Panc1 (cell line): ENCODE measurements around the gene WDR74. TPM values are rescaled to one million over a fixed set of nuclear protein-coding genes. Genes with fewer than 3 reads are reported as not detected.

Experiments
- ATAC-seq: fragments of 200-7000 bp; cut with Tn5 transposase; 2 replicates; pipeline ENCODE4 v1.9.1; 2020; ENCODE audit warnings: mild to moderate bottlenecking, moderate library complexity
- BruUV-seq: library from RNA; stranded (reverse); fragments of 400-500 nt; replicated peaks from 2 replicates; lab custom pipeline; 2021; lab: Mats Ljungman, UMichigan
- CTCF ChIA-PET: fragments of 300-600 bp; sonication (Branson Sonifier 250); formaldehyde crosslinking; loops from one replicate; lab custom pipeline; 2022; ENCODE audit warnings: antibody characterized with exemption; lab: Charles Lee
- POLR2A ChIA-PET: fragments of 300-600 bp; sonication (Branson Sonifier 250); formaldehyde crosslinking; loops from one replicate; lab custom pipeline; 2022; ENCODE audit warnings: antibody characterized with exemption; lab: Charles Lee
- DNase-seq: peaks from one replicate; pipeline ENCODE4 v3.0.0-alpha.2; 2010; ENCODE audit warnings: low read depth, low spot score
- H3K27ac ChIP-seq: 2 replicates; pipeline ENCODE4 v1.5.1; 2011; ENCODE audit warnings: mild to moderate bottlenecking, low read length, inconsistent platforms
- H3K27me3 ChIP-seq: fragments of 200-500 bp; sonication (Bioruptor generic); 2 replicates; pipeline ENCODE4 v1.6.0; 2014; ENCODE audit warnings: low read length, inconsistent platforms; ENCODE audit not compliant: control insufficient read depth, insufficient read depth
- H3K36me3 ChIP-seq: fragments of 200-500 bp; sonication (Bioruptor generic); 2 replicates; pipeline ENCODE4 v1.5.1; 2014; ENCODE audit warnings: inconsistent platforms, mild to moderate bottlenecking, low read length, moderate library complexity; ENCODE audit not compliant: control insufficient read depth, insufficient read depth
- H3K4me1 ChIP-seq: 2 replicates; pipeline ENCODE4 v1.5.1; 2011; ENCODE audit warnings: inconsistent platforms, mild to moderate bottlenecking, low read length, moderate library complexity; ENCODE audit not compliant: control insufficient read depth, insufficient read depth
- H3K4me3 ChIP-seq, 2 experiments: 2 replicates each; pipeline ENCODE4 v1.5.1; 2011 to 2012; ENCODE audit warnings: low read depth in 2 of 2, low read length in 2 of 2, mild to moderate bottlenecking in 2 of 2, inconsistent platforms in 1 of 2, moderate library complexity in 1 of 2
- H3K9me3 ChIP-seq: fragments of 200-500 bp; sonication (Bioruptor generic); 2 replicates; pipeline ENCODE4 v1.5.1; 2014; ENCODE audit warnings: low read depth, mild to moderate bottlenecking, inconsistent platforms, low read length, moderate library complexity; ENCODE audit not compliant: control insufficient read depth, insufficient read depth
- CTCF ChIP-seq: fragments of 450-650 bp; IDR thresholded peaks from 2 replicates; pipeline ENCODE4 v1.5.1; 2017; ENCODE audit warnings: mild to moderate bottlenecking
- POLR2AphosphoS5 ChIP-seq: IDR thresholded peaks from 2 replicates; pipeline ENCODE4 v1.6.1; 2012; ENCODE audit warnings: mild to moderate bottlenecking, low read depth, low read length, moderate library complexity
- REST ChIP-seq, 2 experiments: IDR thresholded peaks; 2 replicates each; pipeline ENCODE4 v1.6.1; 2011 to 2012; ENCODE audit warnings: low read depth in 2 of 2, control low read depth in 1 of 2, low read length in 1 of 2, mild to moderate bottlenecking in 1 of 2, moderate library complexity in 1 of 2; ENCODE audit not compliant: insufficient read depth in 1 of 2
- SIN3A ChIP-seq: IDR thresholded peaks from 2 replicates; pipeline ENCODE4 v1.6.1; 2012; ENCODE audit warnings: low read depth, mild to moderate bottlenecking, low read length, moderate library complexity, borderline replicate concordance; ENCODE audit not compliant: insufficient read depth
- TCF7L2 ChIP-seq: IDR thresholded peaks from 2 replicates; pipeline ENCODE4 v1.6.1; 2011; ENCODE audit warnings: mild to moderate bottlenecking, low read depth, low read length, inconsistent platforms
- in situ Hi-C: cut with HindIII; loops from 2 replicates; pipeline ENCODE4 v1.10.0; 2016; ENCODE audit warnings: low sequenced_read_pairs, low pct_unique_long_range_greater_than_20kb
- intact Hi-C: fragments of 100-400 bp; cut with micrococcal nuclease; formaldehyde crosslinking; loops from one replicate; pipeline ENCODE4 v1.10.0; 2022; ENCODE audit not compliant: unreplicated experiment
- total RNA-seq: library from RNA; stranded (reverse); gene quantifications from one replicate; pipeline ENCODE4 v1.2.1, GENCODE V29; 2021; ENCODE audit not compliant: unreplicated experiment

WDR74 gene
- total RNA-seq, 1 experiment from 2014 or later: 62.9 TPM

GRCh38 chr11:62810748-62811147, 28.6 kb downstream of the WDR74 start:
- BruUV-seq: no TSS peak
- ATAC-seq: no peak
- Histone ChIP-seq H3K4me3 (no peak overlapping the region), H3K27ac (no peak overlapping the region), H3K27me3 (no peaks in the 10 kb centered on the region), H3K4me1 (peaks cover 5% of the 10 kb centered on the region), H3K36me3 (no peaks in the 10 kb centered on the region), H3K9me3 (no peaks in the 10 kb centered on the region)
- ChIA-PET CTCF (no interaction called here), POLR2A (no interaction called here)
- DNase-seq: no peak
- in situ Hi-C loops (no loop called here), intact Hi-C loops (no loop called here)
- no peak for TF ChIP-seq TCF7L2
- TF ChIP-seq SIN3A: no peak
- no peak for TF ChIP-seq POLR2AphosphoS5
- TF ChIP-seq CTCF: no peak
- TF ChIP-seq REST (IDR thresholded peaks at IDR 0.05; ENCODE audit: insufficient read depth in 1 of 2, low read depth in 2 of 2, low read length in 1 of 2): no peak

- Histone ChIP-seq H3K4me1 (peaks cover 10% of the 10 kb centered on the region), H3K27me3 (no peaks in the 10 kb centered on the region), H3K36me3 (peaks cover 11% of the 10 kb centered on the region), H3K27ac (peak overlapping the region; percentile 93), H3K4me3 (no peak overlapping the region), H3K9me3 (no peaks in the 10 kb centered on the region)
- ChIA-PET CTCF (no interaction called here), POLR2A (interaction anchor here (1.1 kb wide), 1 partner anchor 35 kb away, joined by 4 read pairs; no protein-coding TSS in a partner anchor)
- no TSS peak for BruUV-seq
- no peak for DNase-seq
- in situ Hi-C loops: no loop called here
- ATAC-seq: no peak
- intact Hi-C loops: no loop called here
- TF ChIP-seq TCF7L2 (no peak), POLR2AphosphoS5 (no peak)
Measured at GRCh38 chr11:62806611-62807121, 32.7 kb downstream of the WDR74 start.

- no peaks in the 10 kb centered on the region for H3K27me3 ChIP-seq
- ATAC-seq (peak; percentile 2; the same call in 1 of the 2 replicates), DNase-seq (no peak)
- in situ Hi-C loops: no loop called here
- H3K4me3 ChIP-seq: peak overlapping the region; percentile 94 to 98
- H3K4me1 ChIP-seq: peaks cover 10% of the 10 kb centered on the region
- ChIA-PET POLR2A (interaction anchor here (0.8 to 1.1 kb wide), 2 partner anchors 10 to 35 kb away, joined by 3 to 4 read pairs; no protein-coding TSS in a partner anchor), CTCF (no interaction called here)
- BruUV-seq: no TSS peak
- no peaks in the 10 kb centered on the region for H3K9me3 ChIP-seq
- intact Hi-C loops: no loop called here
- peaks cover 18% of the 10 kb centered on the region for H3K36me3 ChIP-seq
- no peak for TF ChIP-seq POLR2AphosphoS5
- H3K27ac ChIP-seq: peak overlapping the region; percentile 93
Measured at GRCh38 chr11:62805961-62806441, 33.4 kb downstream of the WDR74 start.
